H9 (cell line): ENCODE results near the gene NECAP2. TPM values are rescaled to one million over a fixed set of nuclear protein-coding genes. Genes with fewer than 3 reads are reported as not detected.
A peak's percentile ranks its signal among the peaks of the same experiment; 100 is the strongest.

Experiments used
- DNase-seq: peaks from one replicate; pipeline ENCODE4 v3.0.0-alpha.2; 2017
- H2AFZ ChIP-seq: one replicate; pipeline ENCODE4 v1.6.1; 2013; ENCODE audit warnings: mild to moderate bottlenecking, low read length, control low read depth, moderate library complexity
- H2AK5ac ChIP-seq: 2 replicates; pipeline ENCODE4 v1.6.1; 2013; ENCODE audit warnings: low read length, control low read depth, mixed read lengths; ENCODE audit not compliant: insufficient read length
- H2BK120ac ChIP-seq: one replicate; pipeline ENCODE4 v1.6.1; 2013; ENCODE audit warnings: low read depth, mild to moderate bottlenecking, low read length, control low read depth, inconsistent platforms; ENCODE audit not compliant: poor library complexity, severe bottlenecking
- H2BK12ac ChIP-seq: 2 replicates; pipeline ENCODE4 v1.6.1; 2013; ENCODE audit warnings: low read length, control low read depth, mixed read lengths, low read depth; ENCODE audit not compliant: insufficient read length
- H2BK15ac ChIP-seq: 2 replicates; pipeline ENCODE4 v1.6.1; 2013; ENCODE audit warnings: low read depth, low read length, control low read depth
- H2BK20ac ChIP-seq: one replicate; pipeline ENCODE4 v1.6.1; 2013; ENCODE audit warnings: low read depth, mild to moderate bottlenecking, low read length, control low read depth, inconsistent platforms; ENCODE audit not compliant: poor library complexity, severe bottlenecking
- H2BK5ac ChIP-seq: 2 replicates; pipeline ENCODE4 v1.6.1; 2013; ENCODE audit warnings: low read length, control low read depth, mixed read lengths; ENCODE audit not compliant: insufficient read length
- H3K14ac ChIP-seq: 2 replicates; pipeline ENCODE4 v1.6.1; 2013; ENCODE audit warnings: low read length, control low read depth; ENCODE audit not compliant: insufficient read depth
- H3K18ac ChIP-seq: 2 replicates; pipeline ENCODE4 v1.6.1; 2013; ENCODE audit warnings: low read depth, mild to moderate bottlenecking, mixed read lengths, low read length, control low read depth; ENCODE audit not compliant: insufficient read length
- H3K23ac ChIP-seq: 2 replicates; pipeline ENCODE4 v1.6.1; 2013; ENCODE audit warnings: low read length, control low read depth, mixed read lengths, low read depth; ENCODE audit not compliant: insufficient read length
- H3K23me2 ChIP-seq: 2 replicates; pipeline ENCODE4 v1.6.1; 2013; ENCODE audit warnings: low read depth, mild to moderate bottlenecking, mixed read lengths, low read length, control low read depth; ENCODE audit not compliant: insufficient read length, poor library complexity, severe bottlenecking
- H3K27ac ChIP-seq: 2 replicates; pipeline ENCODE4 v1.5.1; 2013; ENCODE audit warnings: low read length, control low read depth, mixed read lengths, low read depth; ENCODE audit not compliant: insufficient read length
- H3K27me3 ChIP-seq: 2 replicates; pipeline ENCODE4 v1.6.1; 2013; ENCODE audit warnings: low read length, control low read depth, inconsistent platforms; ENCODE audit not compliant: insufficient read depth
- H3K4ac ChIP-seq: 2 replicates; pipeline ENCODE4 v1.6.1; 2013; ENCODE audit warnings: low read depth, mild to moderate bottlenecking, control low read depth, inconsistent platforms, low read length, moderate library complexity
- H3K4me1 ChIP-seq: 2 replicates; pipeline ENCODE4 v1.6.1; 2013; ENCODE audit warnings: low read length, control low read depth, inconsistent platforms; ENCODE audit not compliant: insufficient read depth
- H3K4me2 ChIP-seq: 2 replicates; pipeline ENCODE4 v1.6.1; 2013; ENCODE audit warnings: low read length, control low read depth, mixed read lengths; ENCODE audit not compliant: insufficient read length, insufficient read depth
- H3K56ac ChIP-seq: 2 replicates; pipeline ENCODE4 v1.6.1; 2013; ENCODE audit warnings: low read depth, mild to moderate bottlenecking, mixed read lengths, low read length, control low read depth; ENCODE audit not compliant: insufficient read length
- H3K79me1 ChIP-seq: 2 replicates; pipeline ENCODE4 v1.6.1; 2013; ENCODE audit warnings: low read depth, mild to moderate bottlenecking, moderate library complexity, low read length, control low read depth, inconsistent platforms; ENCODE audit not compliant: insufficient read depth, poor library complexity, severe bottlenecking
- H3K79me2 ChIP-seq: 2 replicates; pipeline ENCODE4 v1.6.1; 2013; ENCODE audit warnings: low read length, control low read depth, inconsistent platforms; ENCODE audit not compliant: insufficient read depth
- H3K9ac ChIP-seq: 2 replicates; pipeline ENCODE4 v1.6.1; 2013; ENCODE audit warnings: low read length, control low read depth, mixed read lengths; ENCODE audit not compliant: insufficient read length; ENCODE audit errors: extremely low read depth
- H3K9me3 ChIP-seq: one replicate; pipeline ENCODE4 v1.6.1; 2013; ENCODE audit warnings: low read depth, low read length, inconsistent platforms; ENCODE audit not compliant: control insufficient read depth
- H3T11ph ChIP-seq: one replicate; pipeline ENCODE4 v1.6.1; 2013; ENCODE audit warnings: mild to moderate bottlenecking, low read length, control low read depth, inconsistent platforms
- H4K20me1 ChIP-seq: one replicate; pipeline ENCODE4 v1.6.1; 2013; ENCODE audit not compliant: control insufficient read depth, insufficient read length, insufficient read depth
- H4K5ac ChIP-seq: 2 replicates; pipeline ENCODE4 v1.6.1; 2013; ENCODE audit warnings: low read depth, mild to moderate bottlenecking, mixed read lengths, low read length, control low read depth; ENCODE audit not compliant: insufficient read length
- H4K8ac ChIP-seq: replicated peaks from 2 replicates; pipeline ENCODE4 v1.6.1; 2013; ENCODE audit warnings: low read length, control low read depth, mixed read lengths, low read depth; ENCODE audit not compliant: insufficient read length
- H4K91ac ChIP-seq: 2 replicates; pipeline ENCODE4 v1.6.1; 2013; ENCODE audit warnings: low read depth, mild to moderate bottlenecking, moderate library complexity, mixed read lengths, low read length, control low read depth; ENCODE audit not compliant: insufficient read length
- H3K27ac Mint-ChIP-seq, 3 experiments: 2 replicates in 2 of 3; 3 replicates in 1 of 3; pipeline ENCODE4 v1.8.0; 2020 to 2021; ENCODE audit warnings: mixed read lengths in 3 of 3, mild to moderate bottlenecking in 1 of 3, moderate library complexity in 1 of 3
- H3K27me3 Mint-ChIP-seq: 2 replicates; pipeline ENCODE4 v1.8.0; 2021; ENCODE audit warnings: low read depth, mild to moderate bottlenecking, moderate library complexity, mixed read lengths
- H3K36me3 Mint-ChIP-seq, 3 experiments: 2 replicates in 2 of 3; 3 replicates in 1 of 3; pipeline ENCODE4 v1.8.0; 2020 to 2021; ENCODE audit warnings: low read depth in 3 of 3, mixed read lengths in 3 of 3; ENCODE audit not compliant: insufficient read depth in 1 of 3
- H3K4me1 Mint-ChIP-seq, 2 experiments: 2 replicates each; pipeline ENCODE4 v1.8.0; 2020; ENCODE audit warnings: mixed read lengths in 2 of 2
- H3K4me3 Mint-ChIP-seq, 2 experiments: 2 replicates in 1 of 2; 3 replicates in 1 of 2; pipeline ENCODE4 v1.8.0; 2020 to 2021; ENCODE audit warnings: mild to moderate bottlenecking in 2 of 2, mixed read lengths in 2 of 2, moderate library complexity in 1 of 2
- H3K9me3 Mint-ChIP-seq, 2 experiments: 2 replicates in 1 of 2; 3 replicates in 1 of 2; pipeline ENCODE4 v1.8.0; 2020; ENCODE audit warnings: mild to moderate bottlenecking in 2 of 2, mixed read lengths in 2 of 2, moderate library complexity in 1 of 2
- WGBS: extraction: QIAGEN DNeasy Blood & Tissue Kit; methylation state at CpG from one replicate; pipeline ENCODE4 v1.1.7; 2013; ENCODE audit warnings: missing lambda C conversion rate, low lambda C conversion rate, mixed read lengths; ENCODE audit not compliant: insufficient read length; ENCODE audit errors: extremely low coverage; 5-methylcytosine and 5-hydroxymethylcytosine counted together
- total RNA-seq: library from RNA; stranded (reverse); gene quantifications from 2 replicates; pipeline ENCODE4 v1.2.1, GENCODE V29; 2021
- TF ChIP-seq, protein P1 (sequence below): fragments of 200-600 bp; sonication (generic); conservative IDR thresholded peaks from 3 replicates; pipeline ENCODE4 v1.8.0; 2021; ENCODE audit warnings: antibody characterized with exemption, mild to moderate bottlenecking

NECAP2 gene
- total RNA-seq, 1 experiment from 2014 or later, result 33.2 TPM

DNA sequence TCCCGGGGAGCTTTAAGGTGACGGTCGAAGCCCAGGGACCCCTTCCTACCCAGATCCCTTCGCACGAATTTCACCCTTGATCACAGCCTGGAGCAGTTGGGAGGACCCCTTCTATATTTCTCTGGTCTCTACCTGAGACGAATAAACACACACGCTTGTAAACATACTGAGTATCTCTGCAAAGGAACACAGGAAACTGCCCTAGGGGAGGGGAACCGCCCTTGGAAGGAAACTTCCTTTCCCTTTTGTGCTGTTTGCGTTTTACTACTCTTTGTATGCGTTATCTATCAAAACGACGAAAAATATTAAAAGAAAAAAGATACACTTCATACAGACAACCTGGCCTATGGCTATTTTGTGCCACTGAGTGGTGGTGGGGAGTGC lies 750 bp downstream of the NECAP2 start:
- no peaks in the 10 kb centered on the region for H4K20me1 ChIP-seq
- DNase-seq, result no peak
- peak overlapping the region; percentile 92 for H3K4me2 ChIP-seq
- H3K27me3 ChIP-seq, result no peaks in the 10 kb centered on the region
- H2BK5ac ChIP-seq, result no peak overlapping the region
- H3K79me2 ChIP-seq, result peaks cover 2% of the 10 kb centered on the region
- H2BK12ac ChIP-seq, result no peak overlapping the region
- no peak overlapping the region for H2AK5ac ChIP-seq
- peaks cover 6% of the 10 kb centered on the region for H3K23me2 ChIP-seq
- no peak overlapping the region for H2AFZ ChIP-seq
- no peak overlapping the region for H4K91ac ChIP-seq
- H3K27ac Mint-ChIP-seq, result peak overlapping the region in 2 of 3 experiments; percentile 63 to 68; a peak in 3 of 7 replicates
- H3K23ac ChIP-seq, result no peak overlapping the region
- peak overlapping the region; percentile 53 for H3K9ac ChIP-seq
- peaks cover 5 to 10% of the 10 kb centered on the region in 2 experiments for H3K4me1 Mint-ChIP-seq
- WGBS, result no CpG with 5 or more reads among the region's 12 CpGs
- H3K9me3 ChIP-seq, result no peaks in the 10 kb centered on the region
- no peak overlapping the region for H2BK20ac ChIP-seq
- H3K14ac ChIP-seq, result no peak overlapping the region
- H3K18ac ChIP-seq, result no peak overlapping the region
- H4K8ac ChIP-seq, result no peak overlapping the region
- H3K9me3 Mint-ChIP-seq, result no peaks in the 10 kb centered on the region
- TF ChIP-seq, protein P1, sequence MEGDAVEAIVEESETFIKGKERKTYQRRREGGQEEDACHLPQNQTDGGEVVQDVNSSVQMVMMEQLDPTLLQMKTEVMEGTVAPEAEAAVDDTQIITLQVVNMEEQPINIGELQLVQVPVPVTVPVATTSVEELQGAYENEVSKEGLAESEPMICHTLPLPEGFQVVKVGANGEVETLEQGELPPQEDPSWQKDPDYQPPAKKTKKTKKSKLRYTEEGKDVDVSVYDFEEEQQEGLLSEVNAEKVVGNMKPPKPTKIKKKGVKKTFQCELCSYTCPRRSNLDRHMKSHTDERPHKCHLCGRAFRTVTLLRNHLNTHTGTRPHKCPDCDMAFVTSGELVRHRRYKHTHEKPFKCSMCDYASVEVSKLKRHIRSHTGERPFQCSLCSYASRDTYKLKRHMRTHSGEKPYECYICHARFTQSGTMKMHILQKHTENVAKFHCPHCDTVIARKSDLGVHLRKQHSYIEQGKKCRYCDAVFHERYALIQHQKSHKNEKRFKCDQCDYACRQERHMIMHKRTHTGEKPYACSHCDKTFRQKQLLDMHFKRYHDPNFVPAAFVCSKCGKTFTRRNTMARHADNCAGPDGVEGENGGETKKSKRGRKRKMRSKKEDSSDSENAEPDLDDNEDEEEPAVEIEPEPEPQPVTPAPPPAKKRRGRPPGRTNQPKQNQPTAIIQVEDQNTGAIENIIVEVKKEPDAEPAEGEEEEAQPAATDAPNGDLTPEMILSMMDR, result no peak
- H4K5ac ChIP-seq, result no peak overlapping the region
- H3K4me3 Mint-ChIP-seq, result peak overlapping the region; percentile 89 to 96
- H2BK120ac ChIP-seq, result no peak overlapping the region
- peaks cover 13% of the 10 kb centered on the region for H3K27me3 Mint-ChIP-seq
- H3K56ac ChIP-seq, result no peak overlapping the region
- no peak overlapping the region for H3T11ph ChIP-seq
- H3K79me1 ChIP-seq, result no peaks in the 10 kb centered on the region
- H3K27ac ChIP-seq, result no peak overlapping the region
- H3K36me3 Mint-ChIP-seq, result peaks cover 9 to 22% (median 18%) of the 10 kb centered on the region in 3 experiments; a peak in 5 of 7 replicates
- H2BK15ac ChIP-seq, result no peak overlapping the region
- H3K4ac ChIP-seq, result no peak overlapping the region
- no peaks in the 10 kb centered on the region for H3K4me1 ChIP-seq
